ENCODE measurements around the gene PODNL1.

The PODNL1 gene

GRCh38 chr19:13887517-13887916, 50.7 kb downstream of the PODNL1 start:
- DNase-seq = no peak

DNA sequence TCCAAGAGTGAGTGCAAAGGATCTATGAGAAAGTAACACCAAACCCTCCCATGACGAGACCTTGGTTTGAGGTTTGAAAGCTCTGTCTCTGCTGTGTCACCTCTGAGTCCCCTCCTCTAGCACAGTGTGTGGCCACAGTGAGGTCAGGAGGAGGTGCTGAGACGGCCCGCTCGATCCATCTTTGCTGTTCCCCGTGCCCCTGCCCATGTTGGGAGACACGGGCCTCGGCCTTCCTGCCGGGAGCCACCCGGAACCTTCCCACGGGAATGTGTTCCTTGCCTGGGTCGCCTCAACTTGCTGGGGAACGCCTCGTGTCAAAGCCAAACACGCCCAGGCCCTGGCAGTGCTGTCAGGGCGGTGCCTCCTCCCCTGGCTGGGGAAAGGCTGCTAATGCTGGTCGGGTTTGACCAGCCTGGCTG, 51.2 kb downstream of the PODNL1 start:
- DNase-seq = no peak

- DNase-seq = no peak
Observed at GRCh38 chr19:13885826-13886365, 52.3 kb downstream of the PODNL1 start.

DNA sequence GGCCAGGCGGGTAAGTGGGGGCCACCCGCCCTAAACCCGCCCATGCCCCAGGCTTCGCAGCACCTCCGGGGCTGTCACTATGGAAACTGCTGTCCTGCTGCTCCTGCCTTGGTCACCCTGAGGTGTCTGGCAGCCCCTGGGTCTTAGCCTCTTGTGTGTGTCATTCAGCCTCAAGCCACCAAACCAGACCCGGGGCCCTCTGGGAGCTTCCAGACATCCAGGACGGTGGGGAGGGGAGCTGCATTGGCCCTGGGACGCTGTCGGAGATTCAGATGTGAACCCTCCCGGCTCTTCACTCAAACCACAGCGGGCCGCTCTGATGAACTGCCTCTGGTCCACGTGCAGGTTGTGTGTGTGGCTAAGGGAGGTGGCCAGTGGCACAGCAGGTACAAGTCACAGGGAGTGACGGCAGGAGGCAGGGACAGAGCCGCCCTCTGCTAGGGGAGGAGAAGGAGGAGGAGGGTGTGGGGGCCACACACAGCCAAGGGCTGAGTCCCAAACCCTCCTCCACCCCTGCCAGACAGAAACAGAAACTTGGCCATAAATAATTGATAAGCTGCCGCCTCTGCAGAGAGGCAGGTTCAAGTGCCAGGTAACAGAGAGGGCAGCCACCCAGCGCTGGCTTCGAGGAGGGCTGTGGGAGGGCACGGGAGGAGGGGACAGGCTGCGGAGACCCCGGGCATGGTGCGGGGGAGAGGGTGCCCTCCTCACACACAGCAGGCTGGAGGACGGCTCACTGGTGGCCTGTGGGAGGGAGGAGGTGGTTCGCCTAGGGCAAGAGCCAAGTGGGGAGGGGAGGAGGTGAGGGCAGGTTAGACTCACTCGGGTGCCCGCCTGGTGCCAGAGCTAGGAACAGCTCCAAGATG, 53.3 kb downstream of the PODNL1 start:
- no peak for DNase-seq

- DNase-seq = no peak
Observed at GRCh38 chr19:13883516-13884064, 54.6 kb downstream of the PODNL1 start.

DNA sequence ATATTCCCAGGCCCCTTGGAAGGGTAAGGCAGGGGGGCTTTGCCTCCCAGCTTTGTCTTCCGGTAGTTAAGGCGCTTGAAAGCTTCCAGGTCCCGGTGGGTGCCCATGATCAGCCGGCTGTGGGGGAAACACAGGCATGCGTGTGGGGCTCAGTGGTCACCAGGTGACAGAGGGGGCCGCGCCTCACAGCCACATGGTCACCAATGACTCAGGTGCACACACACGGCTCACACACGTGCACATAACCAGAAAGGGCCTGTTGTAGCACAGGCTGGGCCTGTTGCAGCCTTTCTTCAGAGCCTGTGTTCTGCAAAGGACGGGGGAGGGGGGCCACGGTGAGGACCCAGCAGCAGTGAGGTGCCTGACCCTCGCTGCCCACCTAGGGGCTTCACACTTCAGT, 55.4 kb downstream of the PODNL1 start:
- no peak for DNase-seq

- no peak for DNase-seq
Observed at GRCh38 chr19:13882419-13882795, 55.8 kb downstream of the PODNL1 start.

DNA sequence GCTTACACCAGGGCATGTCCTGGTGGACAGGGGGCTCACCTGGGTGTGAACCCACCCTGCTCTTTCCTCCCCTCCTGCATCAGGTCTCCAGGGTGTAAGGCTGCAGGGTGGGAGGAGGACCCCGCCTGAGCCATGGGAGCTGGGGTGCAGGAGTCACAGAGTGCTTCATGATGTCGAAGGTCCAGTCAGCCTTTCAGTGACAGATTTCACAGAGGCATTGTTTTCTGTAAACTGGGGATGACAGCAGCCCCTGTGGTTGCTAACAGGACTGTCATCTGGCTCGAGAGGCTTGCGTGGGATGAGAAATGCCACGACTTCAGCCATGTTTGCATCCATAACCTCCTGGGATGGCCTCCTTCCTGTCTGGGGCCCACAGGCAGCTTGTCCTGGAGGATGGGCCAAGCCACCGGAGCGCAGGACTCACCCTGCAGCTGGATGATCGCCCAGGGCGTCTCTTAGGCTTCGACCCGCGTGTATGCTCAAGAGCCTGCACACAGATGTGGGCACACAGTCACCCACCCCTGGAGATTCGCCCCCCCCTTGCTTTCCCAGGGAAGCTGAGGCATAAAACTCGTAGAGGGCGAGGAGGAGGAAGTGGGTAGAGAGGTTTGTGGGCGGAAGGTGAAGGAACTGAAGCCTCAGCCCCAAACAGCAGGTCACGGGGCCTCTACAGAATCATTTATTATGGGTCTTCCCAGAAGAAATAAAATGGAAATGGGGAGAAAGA, 56.4 kb downstream of the PODNL1 start:
- peak; percentile 59 for DNase-seq

DNA sequence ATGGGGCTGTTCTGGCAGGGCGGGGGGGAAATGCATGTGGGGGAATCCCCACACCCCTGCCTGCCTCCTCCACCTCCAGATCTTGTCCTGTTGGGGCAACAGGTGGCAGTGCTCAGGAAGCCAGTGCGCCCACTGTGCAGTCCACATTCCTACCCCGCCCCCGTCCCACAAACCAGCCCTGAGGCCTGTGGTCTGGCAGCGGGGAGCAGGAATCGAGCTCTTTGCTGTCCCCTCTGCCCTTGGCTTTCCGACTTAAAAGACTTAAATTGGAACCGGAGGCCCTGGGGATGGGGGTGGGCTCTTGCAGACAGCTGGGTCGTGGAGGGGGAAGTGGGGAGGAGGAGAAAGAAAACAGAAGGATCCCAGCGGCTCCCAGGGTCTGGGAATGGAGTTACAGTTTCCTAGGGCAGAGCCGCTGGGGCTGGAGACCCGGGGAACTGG, 56.9 kb downstream of the PODNL1 start:
- DNase-seq = no peak

All from stimulated activated CD4-positive, alpha-beta T cell treated with anti-CD3 and anti-CD28 coated beads, Interleukin-1b, Interleukin-23, amount 100 ng/mL, for 48 hours (primary cell).